Prostate gland (tissue), 2 donors: ENCODE results near the gene TAS1R3.

Source experiments
- CTCF ChIP-seq, 4 experiments: fragments of 200-600 bp in 2 of 4; fragments of 450-650 bp in 2 of 4; sonication (generic) in 2 of 4; IDR thresholded peaks; 1 replicate in 3 of 4; 2 replicates in 1 of 4; pipeline ENCODE4 v1.5.1; 2016 to 2019; ENCODE audit warnings: antibody characterized with exemption in 4 of 4, mild to moderate bottlenecking in 2 of 4, moderate library complexity in 2 of 4
- POLR2A ChIP-seq: fragments of 450-650 bp; IDR thresholded peaks from one replicate; pipeline ENCODE4 v1.6.1; 2016; ENCODE audit warnings: antibody characterized with exemption, mild to moderate bottlenecking

- no peak for TF ChIP-seq POLR2A
- TF ChIP-seq CTCF (IDR thresholded peaks at IDR 0.05): no peak
These were observed 35.6 kb downstream of the TAS1R3 start for GRCh38 chr1:1366699-1367066.
